ENCODE measurements around the gene APOLD1. TPM values are rescaled to one million over a fixed set of nuclear protein-coding genes. Genes with fewer than 3 reads are reported as not detected.

The APOLD1 gene
- total RNA-seq, 1 experiment from 2014 or later = 6.4 TPM

DNA sequence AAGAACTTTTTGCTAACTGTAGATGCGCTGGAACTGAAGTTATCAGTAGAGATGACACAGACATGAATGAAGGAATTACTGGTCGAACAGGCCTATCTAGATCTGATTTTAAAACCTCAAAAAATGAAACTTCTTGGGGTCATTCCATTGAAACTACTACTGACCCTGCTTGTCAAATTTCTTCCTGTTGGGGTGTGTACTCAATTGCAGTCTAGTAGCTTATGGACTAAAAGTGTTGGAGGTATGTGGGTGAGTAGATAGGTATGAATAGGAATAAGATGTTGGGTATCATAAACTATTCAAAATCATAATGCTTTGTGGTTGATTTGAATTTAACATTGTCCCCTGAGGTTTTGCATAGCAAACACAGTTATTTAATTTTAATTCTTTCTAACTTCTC is 9.2 kb downstream of the APOLD1 start:
- DNase-seq (ENCODE audit: low spot score) = no peak
- ChIA-PET CTCF (no interaction called here), POLR2A (ENCODE audit: low non-redundant PET) (no interaction called here)
- no TSS peak for BruUV-seq (replicated peaks)
- no peak overlapping the region for H3K4me3 ChIP-seq (ENCODE audit: low read depth, low read length, poor library complexity, severe bottlenecking)
- intact Hi-C loops (cut with micrococcal nuclease; ENCODE audit: unreplicated experiment) = no loop called here
- no peaks in the 10 kb centered on the region for H3K9me3 ChIP-seq (ENCODE audit: low read depth, low read length, poor library complexity, severe bottlenecking)
- H3K27ac ChIP-seq (ENCODE audit: low read depth, low read length, poor library complexity, severe bottlenecking) = no peak overlapping the region
- TF ChIP-seq, protein P1, sequence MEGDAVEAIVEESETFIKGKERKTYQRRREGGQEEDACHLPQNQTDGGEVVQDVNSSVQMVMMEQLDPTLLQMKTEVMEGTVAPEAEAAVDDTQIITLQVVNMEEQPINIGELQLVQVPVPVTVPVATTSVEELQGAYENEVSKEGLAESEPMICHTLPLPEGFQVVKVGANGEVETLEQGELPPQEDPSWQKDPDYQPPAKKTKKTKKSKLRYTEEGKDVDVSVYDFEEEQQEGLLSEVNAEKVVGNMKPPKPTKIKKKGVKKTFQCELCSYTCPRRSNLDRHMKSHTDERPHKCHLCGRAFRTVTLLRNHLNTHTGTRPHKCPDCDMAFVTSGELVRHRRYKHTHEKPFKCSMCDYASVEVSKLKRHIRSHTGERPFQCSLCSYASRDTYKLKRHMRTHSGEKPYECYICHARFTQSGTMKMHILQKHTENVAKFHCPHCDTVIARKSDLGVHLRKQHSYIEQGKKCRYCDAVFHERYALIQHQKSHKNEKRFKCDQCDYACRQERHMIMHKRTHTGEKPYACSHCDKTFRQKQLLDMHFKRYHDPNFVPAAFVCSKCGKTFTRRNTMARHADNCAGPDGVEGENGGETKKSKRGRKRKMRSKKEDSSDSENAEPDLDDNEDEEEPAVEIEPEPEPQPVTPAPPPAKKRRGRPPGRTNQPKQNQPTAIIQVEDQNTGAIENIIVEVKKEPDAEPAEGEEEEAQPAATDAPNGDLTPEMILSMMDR (conservative IDR thresholded peaks at IDR 0.05; ENCODE audit: low read depth, low read length) = no peak
- no peak for TF ChIP-seq EZH2 (IDR thresholded peaks at IDR 0.05; ENCODE audit: borderline replicate concordance, low read depth, low read length, poor library complexity, severe bottlenecking)
- no peaks in the 10 kb centered on the region for H3K4me1 ChIP-seq (ENCODE audit: insufficient read depth, low read length, poor library complexity, severe bottlenecking)
- no peaks in the 10 kb centered on the region for H3K36me3 ChIP-seq (ENCODE audit: insufficient read depth, low read length, poor library complexity, severe bottlenecking)
- H3K27me3 ChIP-seq (replicated peaks; ENCODE audit: insufficient read depth, low read depth, low read length, poor library complexity) = no peaks in the 10 kb centered on the region

DNA sequence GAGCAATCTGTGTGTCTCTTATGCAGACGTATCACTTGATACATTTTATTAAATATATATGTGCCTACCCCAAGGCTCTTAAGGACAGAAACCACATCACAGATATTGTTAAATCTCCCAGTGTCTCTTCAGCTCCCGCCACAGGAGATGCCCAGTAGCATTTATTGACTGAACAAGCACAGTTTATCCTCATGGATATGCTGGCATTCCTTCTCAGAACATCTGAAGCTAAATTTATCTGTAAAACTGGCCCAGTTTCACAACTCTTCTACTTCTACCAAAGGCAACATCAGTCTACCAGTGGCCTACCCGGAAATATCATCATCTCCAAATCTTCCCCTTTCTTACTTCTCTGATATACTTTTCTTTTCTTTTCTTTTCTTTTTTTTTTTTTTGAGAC is 10.7 kb downstream of the APOLD1 start:
- no TSS peak for BruUV-seq (replicated peaks)
- CTCF ChIA-PET = no interaction called here
- TF ChIP-seq EZH2 (IDR thresholded peaks at IDR 0.05; ENCODE audit: borderline replicate concordance, low read depth, low read length, poor library complexity, severe bottlenecking) = no peak
- TF ChIP-seq, protein P1 (conservative IDR thresholded peaks at IDR 0.05; ENCODE audit: low read depth, low read length) = no peak

DNA sequence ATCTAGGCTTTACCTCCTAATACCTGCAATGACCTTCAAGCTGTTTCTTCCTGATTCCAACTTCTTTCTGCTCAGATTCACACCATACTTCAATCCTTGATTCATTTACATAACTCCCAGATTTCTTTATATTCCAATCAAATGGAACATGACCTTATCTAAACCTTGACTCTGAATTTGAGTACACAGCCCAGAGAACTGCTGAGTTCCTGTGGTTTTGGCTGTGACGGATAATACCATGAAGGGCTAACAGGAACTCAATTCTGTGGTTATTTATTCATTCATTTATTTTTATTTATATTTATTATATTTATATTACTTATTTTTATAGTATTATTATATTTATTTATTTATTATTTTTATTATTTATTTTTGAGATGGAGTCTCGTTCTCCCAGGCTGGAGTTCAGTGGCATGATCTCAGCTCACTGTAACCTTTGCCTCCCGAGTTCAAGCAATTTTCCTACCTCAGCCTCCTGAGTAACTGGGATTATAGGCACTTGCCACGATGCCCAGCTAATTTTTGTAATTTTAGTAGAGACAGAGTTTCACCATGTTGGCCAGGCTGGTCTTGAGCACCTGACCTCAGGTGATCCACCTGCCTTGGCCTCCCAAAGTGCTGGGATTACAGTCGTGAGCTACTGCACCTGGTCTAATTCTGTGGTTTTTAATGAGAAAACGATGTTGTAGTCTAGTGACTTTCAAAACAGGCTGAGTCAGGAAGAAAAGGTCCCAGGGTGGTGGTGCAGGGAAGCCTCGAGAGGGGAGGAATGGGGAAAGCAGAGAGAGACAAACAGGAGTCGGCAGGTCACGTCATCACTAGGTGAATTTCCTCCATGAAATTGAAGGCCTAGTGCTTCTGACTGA is 11.7 kb downstream of the APOLD1 start:
- Histone ChIP-seq H3K4me3 (ENCODE audit: low read depth, low read length, poor library complexity, severe bottlenecking) (no peak overlapping the region), H3K9me3 (ENCODE audit: low read depth, low read length, poor library complexity, severe bottlenecking) (no peaks in the 10 kb centered on the region), H3K27me3 (replicated peaks; ENCODE audit: insufficient read depth, low read depth, low read length, poor library complexity) (no peaks in the 10 kb centered on the region), H3K4me1 (ENCODE audit: insufficient read depth, low read length, poor library complexity, severe bottlenecking) (no peaks in the 10 kb centered on the region), H3K36me3 (ENCODE audit: insufficient read depth, low read length, poor library complexity, severe bottlenecking) (no peaks in the 10 kb centered on the region), H3K27ac (ENCODE audit: low read depth, low read length, poor library complexity, severe bottlenecking) (no peak overlapping the region)
- no TSS peak for BruUV-seq (replicated peaks)
- CTCF ChIA-PET = no interaction called here
- intact Hi-C loops (cut with micrococcal nuclease; ENCODE audit: unreplicated experiment) = no loop called here
- TF ChIP-seq EZH2 (IDR thresholded peaks at IDR 0.05; ENCODE audit: borderline replicate concordance, low read depth, low read length, poor library complexity, severe bottlenecking) = no peak
- TF ChIP-seq, protein P1 (conservative IDR thresholded peaks at IDR 0.05; ENCODE audit: low read depth, low read length) = no peak
- no peak for DNase-seq (ENCODE audit: low spot score)
- POLR2A ChIA-PET (ENCODE audit: low non-redundant PET) = no interaction called here

More for the DNA sequence above, 10.7 kb downstream of the APOLD1 start:
- H3K4me3 ChIP-seq (ENCODE audit: low read depth, low read length, poor library complexity, severe bottlenecking) = no peak overlapping the region
- no peak for DNase-seq (ENCODE audit: low spot score)
- H3K27ac ChIP-seq (ENCODE audit: low read depth, low read length, poor library complexity, severe bottlenecking) = no peak overlapping the region
- H3K4me1 ChIP-seq (ENCODE audit: insufficient read depth, low read length, poor library complexity, severe bottlenecking) = no peaks in the 10 kb centered on the region
- POLR2A ChIA-PET (ENCODE audit: low non-redundant PET) = no interaction called here
- intact Hi-C loops (cut with micrococcal nuclease; ENCODE audit: unreplicated experiment) = no loop called here
- H3K36me3 ChIP-seq (ENCODE audit: insufficient read depth, low read length, poor library complexity, severe bottlenecking) = no peaks in the 10 kb centered on the region
- no peaks in the 10 kb centered on the region for H3K27me3 ChIP-seq (replicated peaks; ENCODE audit: insufficient read depth, low read depth, low read length, poor library complexity)
- no peaks in the 10 kb centered on the region for H3K9me3 ChIP-seq (ENCODE audit: low read depth, low read length, poor library complexity, severe bottlenecking)

Data from A673 (cell line).